Measurements from ENCODE around the gene ATP6V1G3.

GRCh38 chr1:198560161-198560560, 19.7 kb upstream of the ATP6V1G3 start:
- TF ChIP-seq EZH2 (IDR thresholded peaks at IDR 0.05; ENCODE audit: low read length, missing control alignments) = no peak
- TF ChIP-seq, protein P1, sequence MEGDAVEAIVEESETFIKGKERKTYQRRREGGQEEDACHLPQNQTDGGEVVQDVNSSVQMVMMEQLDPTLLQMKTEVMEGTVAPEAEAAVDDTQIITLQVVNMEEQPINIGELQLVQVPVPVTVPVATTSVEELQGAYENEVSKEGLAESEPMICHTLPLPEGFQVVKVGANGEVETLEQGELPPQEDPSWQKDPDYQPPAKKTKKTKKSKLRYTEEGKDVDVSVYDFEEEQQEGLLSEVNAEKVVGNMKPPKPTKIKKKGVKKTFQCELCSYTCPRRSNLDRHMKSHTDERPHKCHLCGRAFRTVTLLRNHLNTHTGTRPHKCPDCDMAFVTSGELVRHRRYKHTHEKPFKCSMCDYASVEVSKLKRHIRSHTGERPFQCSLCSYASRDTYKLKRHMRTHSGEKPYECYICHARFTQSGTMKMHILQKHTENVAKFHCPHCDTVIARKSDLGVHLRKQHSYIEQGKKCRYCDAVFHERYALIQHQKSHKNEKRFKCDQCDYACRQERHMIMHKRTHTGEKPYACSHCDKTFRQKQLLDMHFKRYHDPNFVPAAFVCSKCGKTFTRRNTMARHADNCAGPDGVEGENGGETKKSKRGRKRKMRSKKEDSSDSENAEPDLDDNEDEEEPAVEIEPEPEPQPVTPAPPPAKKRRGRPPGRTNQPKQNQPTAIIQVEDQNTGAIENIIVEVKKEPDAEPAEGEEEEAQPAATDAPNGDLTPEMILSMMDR (conservative IDR thresholded peaks at IDR 0.05 in 1 of 2, IDR thresholded peaks at IDR 0.05 in 1 of 2; ENCODE audit: low read depth in 1 of 2, low read length in 2 of 2) = no peak

Data from fibroblast of lung (primary cell).